ENCODE data around the gene CCNQ. TPM values are rescaled to one million over a fixed set of nuclear protein-coding genes. Genes with fewer than 3 reads are reported as not detected.

Gene CCNQ
- total RNA-seq, 4 donors from 2014 or later: 30.7 to 57.7 (median 51.4) TPM

DNA sequence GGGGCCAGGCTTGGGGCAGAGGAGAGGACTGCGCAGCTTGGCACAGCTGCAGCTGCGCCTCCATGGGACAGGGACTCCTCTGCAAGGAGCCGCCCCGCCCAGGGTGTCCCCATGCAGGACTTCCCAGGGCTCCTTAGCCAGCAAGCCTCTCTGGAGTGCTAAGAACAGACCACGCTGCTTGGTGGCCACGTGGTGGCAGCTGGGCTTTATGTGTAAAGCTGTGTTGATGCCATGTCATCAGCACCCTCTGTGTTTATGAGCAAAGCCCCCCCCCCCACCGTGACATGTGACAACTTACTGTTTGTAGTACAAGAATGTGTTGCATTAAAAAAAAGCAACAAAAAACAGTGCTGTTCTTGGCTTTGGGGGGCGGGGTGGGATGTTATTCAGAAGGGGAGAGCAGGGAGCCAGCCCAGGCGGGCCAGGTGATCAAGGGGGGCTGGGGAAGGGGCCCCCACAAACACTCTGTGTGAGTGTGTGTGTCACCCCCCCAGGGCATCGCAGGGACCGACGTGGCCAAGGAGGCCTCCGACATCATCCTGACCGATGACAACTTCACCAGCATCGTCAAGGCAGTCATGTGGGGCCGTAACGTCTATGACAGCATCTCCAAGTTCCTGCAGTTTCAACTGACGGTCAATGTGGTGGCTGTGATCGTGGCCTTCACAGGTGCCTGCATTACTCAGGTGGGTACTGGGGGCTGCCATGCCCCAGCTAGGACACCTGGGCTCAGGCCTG lies 41.2 kb downstream of the CCNQ start:
- no peak for ATAC-seq
- H3K9me3 ChIP-seq: no peaks in the 10 kb centered on the region
- 60% methylated on average over 1 of the region's 19 CpGs; no CpG with 5 or more reads in 1 of the 2 donors for WGBS, 2 donors (ENCODE audit: low coverage in 1 of 2)
- no peaks in the 10 kb centered on the region for H3K27me3 ChIP-seq
- no peaks in the 10 kb centered on the region for H3K36me3 ChIP-seq
- no peak overlapping the region for H3K4me3 ChIP-seq
- H3K4me1 ChIP-seq: peaks cover 0 to 7% (median 0%) of the 10 kb centered on the region in 3 donors
- no peak for TF ChIP-seq EP300 (IDR thresholded peaks at IDR 0.05)
- no peak for TF ChIP-seq POLR2A (IDR thresholded peaks at IDR 0.05)
- TF ChIP-seq POLR2AphosphoS5 (IDR thresholded peaks at IDR 0.05): no peak
- TF ChIP-seq, protein P1, sequence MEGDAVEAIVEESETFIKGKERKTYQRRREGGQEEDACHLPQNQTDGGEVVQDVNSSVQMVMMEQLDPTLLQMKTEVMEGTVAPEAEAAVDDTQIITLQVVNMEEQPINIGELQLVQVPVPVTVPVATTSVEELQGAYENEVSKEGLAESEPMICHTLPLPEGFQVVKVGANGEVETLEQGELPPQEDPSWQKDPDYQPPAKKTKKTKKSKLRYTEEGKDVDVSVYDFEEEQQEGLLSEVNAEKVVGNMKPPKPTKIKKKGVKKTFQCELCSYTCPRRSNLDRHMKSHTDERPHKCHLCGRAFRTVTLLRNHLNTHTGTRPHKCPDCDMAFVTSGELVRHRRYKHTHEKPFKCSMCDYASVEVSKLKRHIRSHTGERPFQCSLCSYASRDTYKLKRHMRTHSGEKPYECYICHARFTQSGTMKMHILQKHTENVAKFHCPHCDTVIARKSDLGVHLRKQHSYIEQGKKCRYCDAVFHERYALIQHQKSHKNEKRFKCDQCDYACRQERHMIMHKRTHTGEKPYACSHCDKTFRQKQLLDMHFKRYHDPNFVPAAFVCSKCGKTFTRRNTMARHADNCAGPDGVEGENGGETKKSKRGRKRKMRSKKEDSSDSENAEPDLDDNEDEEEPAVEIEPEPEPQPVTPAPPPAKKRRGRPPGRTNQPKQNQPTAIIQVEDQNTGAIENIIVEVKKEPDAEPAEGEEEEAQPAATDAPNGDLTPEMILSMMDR (IDR thresholded peaks at IDR 0.05): no peak
- no peak overlapping the region for H3K27ac ChIP-seq

DNA sequence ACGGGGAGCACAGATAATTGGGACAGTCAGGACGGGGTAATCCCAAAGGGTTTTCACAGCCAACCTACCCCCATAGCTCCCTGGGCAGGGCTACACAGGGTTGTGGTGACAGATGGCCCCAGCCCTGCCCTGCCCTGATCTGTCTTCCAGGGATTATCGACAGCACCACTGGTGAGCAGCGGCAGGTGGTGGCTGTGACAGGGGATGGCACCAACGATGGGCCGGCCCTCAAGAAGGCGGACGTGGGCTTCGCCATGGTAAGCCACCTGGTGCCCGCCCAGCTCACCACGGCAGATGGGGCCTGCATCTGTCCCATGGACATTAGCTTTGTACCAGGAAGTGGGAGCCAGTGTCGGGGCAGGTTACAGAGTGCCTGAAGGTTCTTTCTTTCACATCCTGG lies 42.2 kb downstream of the CCNQ start:
- H3K4me1 ChIP-seq: peaks cover 0 to 7% (median 0%) of the 10 kb centered on the region in 3 donors
- no peak for ATAC-seq
- no peaks in the 10 kb centered on the region for H3K27me3 ChIP-seq

DNA sequence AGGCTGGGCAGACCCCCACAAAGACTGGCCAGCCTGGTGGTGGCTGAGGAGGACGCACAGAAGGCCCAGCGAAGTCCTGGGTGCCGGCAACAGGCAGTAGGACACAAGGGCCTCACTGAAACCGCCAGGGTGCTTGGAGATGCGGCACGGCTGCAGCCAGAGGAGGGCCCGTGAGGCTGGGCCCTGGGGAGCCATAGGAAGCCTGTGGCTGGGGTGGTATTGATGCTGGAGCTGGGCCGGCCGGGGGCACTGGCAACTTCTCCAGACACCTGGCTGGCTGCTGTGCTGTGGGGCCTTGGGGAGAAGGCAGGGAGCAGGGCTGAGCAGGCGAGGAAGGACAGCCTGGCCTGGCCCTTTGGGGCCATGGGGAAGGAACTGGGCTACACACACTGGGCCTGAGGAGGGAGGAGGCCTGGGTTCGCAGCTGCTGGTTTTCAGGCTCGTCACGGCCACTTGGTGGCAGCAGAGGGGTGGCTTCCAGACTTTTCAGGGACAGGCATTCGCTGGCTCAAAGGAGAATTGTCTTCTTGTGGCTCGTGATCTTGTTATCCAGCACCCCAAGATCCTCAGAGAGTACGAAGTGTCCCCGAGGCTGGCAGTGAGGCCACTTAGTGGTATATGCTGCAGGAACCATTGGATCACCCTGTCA lies 44.3 kb downstream of the CCNQ start:
- ATAC-seq: peak; percentile 61
- H3K27ac ChIP-seq: no peak overlapping the region
- no peak overlapping the region for H3K4me3 ChIP-seq

More for the DNA sequence above, 42.2 kb downstream of the CCNQ start:
- TF ChIP-seq, protein P1 (IDR thresholded peaks at IDR 0.05): no peak
- TF ChIP-seq POLR2A (IDR thresholded peaks at IDR 0.05) (no peak), EP300 (IDR thresholded peaks at IDR 0.05) (no peak), POLR2AphosphoS5 (IDR thresholded peaks at IDR 0.05) (no peak)
- WGBS, 2 donors (ENCODE audit: low coverage in 1 of 2): 60% methylated on average over 1 of the region's 12 CpGs; no CpG with 5 or more reads in 1 of the 2 donors
- no peak overlapping the region for H3K4me3 ChIP-seq
- H3K27ac ChIP-seq: no peak overlapping the region
- H3K9me3 ChIP-seq: no peaks in the 10 kb centered on the region
- no peaks in the 10 kb centered on the region for H3K36me3 ChIP-seq

DNA sequence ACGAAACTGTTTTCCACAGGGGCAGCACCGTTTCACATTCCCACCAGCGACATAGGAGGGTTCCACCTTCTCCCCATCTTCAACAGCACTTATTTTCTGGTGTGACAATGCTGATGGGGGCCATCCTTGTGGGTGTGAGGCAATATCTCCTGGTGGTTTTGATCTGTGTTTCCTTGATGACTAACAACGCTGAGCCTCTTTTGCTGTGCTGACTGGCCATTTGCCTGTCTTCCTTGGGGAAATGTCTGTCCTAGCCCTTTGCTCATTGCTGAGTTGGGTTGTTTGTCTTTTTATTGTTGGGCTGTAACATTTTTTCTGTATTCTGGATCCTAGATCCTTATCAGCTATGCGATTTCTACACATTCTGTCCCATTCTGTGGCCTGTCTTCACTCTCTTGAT lies 47.8 kb downstream of the CCNQ start:
- H3K27me3 ChIP-seq: no peaks in the 10 kb centered on the region
- WGBS, 2 donors (ENCODE audit: low coverage in 1 of 2): 68 to 83% methylated on average over 2 to 3 of the region's 5 CpGs
- H3K27ac ChIP-seq: no peak overlapping the region
- H3K4me3 ChIP-seq: no peak overlapping the region
- no peak for ATAC-seq
- H3K4me1 ChIP-seq: peaks cover 0 to 7% (median 0%) of the 10 kb centered on the region in 3 donors
- no peaks in the 10 kb centered on the region for H3K9me3 ChIP-seq
- no peaks in the 10 kb centered on the region for H3K36me3 ChIP-seq
- TF ChIP-seq POLR2A (IDR thresholded peaks at IDR 0.05): no peak
- TF ChIP-seq POLR2AphosphoS5 (IDR thresholded peaks at IDR 0.05): no peak
- TF ChIP-seq, protein P1 (IDR thresholded peaks at IDR 0.05): no peak
- no peak for TF ChIP-seq EP300 (IDR thresholded peaks at IDR 0.05)

More for the DNA sequence above, 44.3 kb downstream of the CCNQ start:
- Histone ChIP-seq H3K4me1 (peaks cover 0 to 7% (median 0%) of the 10 kb centered on the region in 3 donors), H3K9me3 (no peaks in the 10 kb centered on the region), H3K27me3 (no peaks in the 10 kb centered on the region), H3K36me3 (no peaks in the 10 kb centered on the region)
- WGBS, 2 donors (ENCODE audit: low coverage in 1 of 2): 53% methylated on average over 3 of the region's 17 CpGs; no CpG with 5 or more reads in 1 of the 2 donors
- TF ChIP-seq, protein P1 (IDR thresholded peaks at IDR 0.05): peak in 3 of 4 experiments; percentile 47 to 74 (median 48)
- no peak for TF ChIP-seq POLR2AphosphoS5 (IDR thresholded peaks at IDR 0.05)

All from gastroesophageal sphincter (tissue), 4 donors.